ENCODE results near the gene TMEM35B. TPM values are rescaled to one million over a fixed set of nuclear protein-coding genes. Genes with fewer than 3 reads are reported as not detected.
A peak's percentile ranks its signal among the peaks of the same experiment; 100 is the strongest.
"Not testable (repeated sequence)": the region's sequence is repeated elsewhere in the genome, so short reads cannot be mapped to it uniquely, and the experiment has no call there.

Gene TMEM35B
- total RNA-seq, 2 experiments from 2014 or later: 34.5 to 35.9 TPM

DNA sequence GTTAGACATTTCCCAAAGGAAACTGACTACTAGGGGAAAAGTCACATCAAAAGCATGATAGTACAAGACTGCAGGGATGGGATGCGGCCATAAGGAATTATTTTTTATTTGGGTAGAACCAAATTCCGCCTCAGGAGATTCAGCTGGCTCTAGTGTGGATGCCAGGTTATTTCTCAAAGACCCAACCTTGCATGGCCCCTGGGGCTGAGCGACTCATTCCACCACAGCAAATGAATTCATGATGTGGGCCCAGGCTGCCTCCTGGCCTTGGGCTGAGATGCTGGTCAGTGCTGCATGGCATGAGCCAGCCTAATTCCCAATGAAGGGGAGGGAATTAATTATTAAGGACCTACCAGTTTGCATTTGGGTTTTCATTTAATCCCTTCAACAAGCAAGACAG lies 11.8 kb downstream of the TMEM35B start:
- ChIA-PET POLR2A (no interaction called here), CTCF (no interaction called here)
- Mint-ChIP-seq H3K9me3 (peaks cover 2% of the 10 kb centered on the region), H3K4me1 (peaks cover 14% of the 10 kb centered on the region), H3K27me3 (peaks cover 2% of the 10 kb centered on the region), H3K36me3 (ENCODE audit: low read depth) (peaks cover 12% of the 10 kb centered on the region), H3K4me3 (no peak overlapping the region), H3K27ac (no peak overlapping the region)
- DNase-seq: no peak

DNA sequence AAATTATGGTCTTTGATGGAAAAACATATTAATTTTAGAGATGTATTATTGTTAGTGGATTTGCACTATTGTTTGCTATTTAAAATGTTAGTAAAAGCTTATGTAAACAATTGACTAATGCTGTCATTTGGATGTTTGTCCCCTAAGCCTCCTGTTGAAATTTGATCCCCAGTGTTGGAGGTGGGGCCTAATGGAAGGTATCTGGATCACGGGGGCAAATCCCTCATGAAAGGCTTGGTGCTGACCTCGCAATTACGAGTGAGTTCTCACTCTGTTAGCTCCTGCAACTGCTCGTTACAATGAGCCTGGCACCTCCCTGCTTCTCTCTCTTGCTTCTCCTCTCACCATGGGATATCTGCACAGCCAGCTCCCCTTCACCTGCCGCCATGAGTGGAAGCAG lies 14.3 kb downstream of the TMEM35B start:
- no peak for DNase-seq
- Mint-ChIP-seq H3K27ac (no peak overlapping the region), H3K27me3 (peaks cover 5% of the 10 kb centered on the region), H3K9me3 (peaks cover 2% of the 10 kb centered on the region), H3K4me3 (no peak overlapping the region), H3K36me3 (ENCODE audit: low read depth) (peaks cover 2% of the 10 kb centered on the region), H3K4me1 (peaks cover 13% of the 10 kb centered on the region)
- ChIA-PET CTCF (no interaction called here), POLR2A (no interaction called here)

DNA sequence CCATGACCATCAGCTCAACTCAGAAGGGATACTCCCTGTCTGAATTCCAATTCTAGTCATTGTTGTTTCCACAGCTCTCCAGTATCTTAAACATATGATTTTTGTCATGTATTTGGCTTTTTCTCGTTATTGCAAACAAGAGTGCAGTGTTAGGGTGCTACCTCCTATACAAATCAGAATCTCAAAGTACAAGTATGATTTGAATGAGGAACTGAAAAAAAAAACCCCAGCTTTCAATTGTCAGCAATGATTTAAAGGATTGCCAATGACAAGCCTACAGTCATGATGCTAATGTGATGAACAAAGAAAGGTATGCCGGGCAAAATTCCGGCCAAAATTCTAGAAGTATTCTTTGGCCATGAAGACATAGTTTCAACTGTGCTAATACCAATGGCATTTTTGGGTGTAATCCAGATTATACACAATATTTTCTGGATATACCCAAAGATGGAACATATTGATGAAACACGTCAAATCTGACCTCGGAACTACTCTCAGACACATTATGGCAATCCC lies 14.9 kb downstream of the TMEM35B start:
- POLR2A ChIA-PET: no interaction called here
- CTCF ChIA-PET: interaction anchor here (1.2 kb wide), 1 partner anchor 15 kb away, joined by 3 read pairs; the partner anchor contains the start of gene TMEM35B
- H3K9me3 Mint-ChIP-seq: peaks cover 2% of the 10 kb centered on the region
- H3K36me3 Mint-ChIP-seq (ENCODE audit: low read depth): no peaks in the 10 kb centered on the region
- no peak overlapping the region for H3K4me3 Mint-ChIP-seq
- H3K27ac Mint-ChIP-seq: no peak overlapping the region
- peaks cover 8% of the 10 kb centered on the region for H3K27me3 Mint-ChIP-seq
- DNase-seq: no peak
- peaks cover 13% of the 10 kb centered on the region for H3K4me1 Mint-ChIP-seq

DNA sequence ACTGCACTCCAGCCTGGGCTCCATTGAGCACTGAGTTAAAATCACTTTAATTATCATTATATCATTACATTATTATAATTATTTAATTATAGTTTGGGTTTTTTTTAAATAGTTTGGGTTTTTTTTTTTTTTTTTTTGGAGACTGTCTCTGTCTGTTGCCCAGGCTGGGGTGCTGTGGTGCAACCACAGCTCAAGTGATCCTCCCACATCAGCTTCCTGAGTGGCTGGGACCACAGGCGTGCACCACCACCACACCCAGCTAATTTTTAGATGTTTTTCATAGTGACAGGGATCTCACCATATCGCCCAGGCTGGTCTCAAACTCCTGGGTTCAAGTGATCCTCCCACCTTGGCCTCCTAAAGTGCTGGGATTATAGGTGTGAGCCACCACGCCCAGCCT lies 16.9 kb downstream of the TMEM35B start:
- POLR2A ChIA-PET; H3K27me3 Mint-ChIP-seq; H3K36me3 Mint-ChIP-seq (ENCODE audit: low read depth); H3K4me3 Mint-ChIP-seq; CTCF ChIA-PET; H3K9me3 Mint-ChIP-seq: not testable (repeated sequence)
- DNase-seq: peak; percentile 29
- peak overlapping the region; percentile 57 for H3K27ac Mint-ChIP-seq
- peaks cover 13% of the 10 kb centered on the region for H3K4me1 Mint-ChIP-seq

DNA sequence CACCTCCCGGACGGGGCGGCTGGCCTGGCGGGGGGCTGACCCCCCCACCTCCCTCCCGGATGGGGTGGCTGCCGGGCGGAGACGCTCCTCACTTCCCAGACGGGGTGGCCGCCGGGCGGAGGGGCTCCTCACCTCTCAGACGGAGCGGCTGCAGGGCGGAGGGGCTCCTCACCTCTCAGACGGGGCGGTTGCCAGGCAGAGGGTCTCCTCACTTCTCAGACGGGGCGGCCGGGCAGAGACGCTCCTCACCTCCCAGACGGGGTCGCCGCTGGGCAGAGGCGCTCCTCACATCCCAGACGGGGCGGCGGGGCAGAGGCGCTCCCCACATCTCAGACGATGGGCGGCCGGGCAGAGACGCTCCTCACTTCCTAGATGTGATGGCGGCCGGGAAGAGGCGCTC lies 17.5 kb downstream of the TMEM35B start:
- H3K9me3 Mint-ChIP-seq, CTCF ChIA-PET: not testable (repeated sequence)

DNA sequence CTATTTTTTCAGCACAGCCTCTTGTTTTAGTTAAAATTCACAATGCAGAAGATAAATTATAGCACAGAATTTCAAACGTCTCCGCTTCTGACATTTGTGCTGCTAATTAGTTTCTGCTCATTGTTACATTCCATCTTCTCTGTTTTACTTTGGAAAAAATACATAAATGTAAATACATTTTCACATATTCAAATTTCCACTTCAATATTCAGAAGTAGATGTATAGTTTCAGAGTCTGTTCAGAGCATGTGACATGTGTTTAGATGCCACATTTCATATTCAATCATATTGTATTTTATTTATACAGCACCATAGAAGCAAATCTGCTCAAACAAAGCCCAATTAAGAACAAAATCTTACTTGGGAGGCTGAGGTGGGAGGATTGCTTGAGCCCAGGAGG lies 19.6 kb downstream of the TMEM35B start:
- H3K4me3 Mint-ChIP-seq: no peak overlapping the region
- H3K27me3 Mint-ChIP-seq: peaks cover 14% of the 10 kb centered on the region
- H3K4me1 Mint-ChIP-seq: peaks cover 13% of the 10 kb centered on the region

More for the DNA sequence above, 17.5 kb downstream of the TMEM35B start:
- peaks cover 13% of the 10 kb centered on the region for H3K4me1 Mint-ChIP-seq
- H3K27ac Mint-ChIP-seq; H3K36me3 Mint-ChIP-seq (ENCODE audit: low read depth); H3K4me3 Mint-ChIP-seq; DNase-seq; POLR2A ChIA-PET; H3K27me3 Mint-ChIP-seq: not testable (repeated sequence)

DNA sequence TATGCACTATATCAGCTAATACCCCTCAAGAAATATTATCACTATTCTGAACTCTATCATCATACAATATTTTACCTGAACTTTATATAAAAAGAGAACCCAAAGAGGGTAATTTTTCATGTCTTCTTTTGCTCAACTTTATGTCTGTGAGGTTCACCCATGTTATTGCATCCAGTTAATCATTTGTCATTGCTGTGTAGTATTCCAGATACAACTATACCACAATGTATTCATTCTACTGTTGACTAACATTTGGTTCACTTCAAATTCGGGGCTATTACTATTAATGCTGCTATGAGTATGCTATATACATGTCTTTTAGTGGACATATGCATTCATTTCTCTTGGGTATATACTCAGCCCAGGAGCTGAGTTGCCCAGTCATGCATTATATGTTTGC lies 34.7 kb downstream of the TMEM35B start:
- POLR2A ChIA-PET: no interaction called here

More for the DNA sequence above, 19.6 kb downstream of the TMEM35B start:
- ChIA-PET CTCF (no interaction called here), POLR2A (no interaction called here)
- no peak for DNase-seq
- Mint-ChIP-seq H3K36me3 (ENCODE audit: low read depth) (no peaks in the 10 kb centered on the region), H3K27ac (no peak overlapping the region), H3K9me3 (peaks cover 2% of the 10 kb centered on the region)

DNA sequence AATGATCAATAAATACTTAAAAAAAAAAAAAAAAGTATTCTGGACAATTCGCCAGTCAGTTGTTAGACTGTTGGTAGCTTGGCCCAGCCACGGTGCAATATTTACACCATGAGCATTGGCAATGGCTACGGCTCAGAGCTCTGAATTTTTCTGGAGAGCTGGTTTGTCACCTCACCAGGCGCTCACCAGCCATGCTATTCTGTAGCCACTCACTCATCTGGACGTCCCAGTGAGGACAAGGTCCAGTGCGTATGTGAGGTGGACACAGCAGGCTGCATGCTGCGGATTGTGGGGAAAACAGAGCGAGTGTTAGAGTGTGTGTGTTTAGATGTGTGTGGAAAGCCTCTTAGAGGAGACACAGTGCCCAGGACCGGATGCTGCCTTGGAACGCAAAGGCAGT lies 36.4 kb downstream of the TMEM35B start:
- H3K4me1 Mint-ChIP-seq; H3K9me3 Mint-ChIP-seq; H3K27ac Mint-ChIP-seq; CTCF ChIA-PET; H3K4me3 Mint-ChIP-seq; H3K36me3 Mint-ChIP-seq (ENCODE audit: low read depth); POLR2A ChIA-PET; DNase-seq: not testable (repeated sequence)
- H3K27me3 Mint-ChIP-seq: peaks cover 11% of the 10 kb centered on the region

More for the DNA sequence above, 34.7 kb downstream of the TMEM35B start:
- H3K27me3 Mint-ChIP-seq: peaks cover 8% of the 10 kb centered on the region
- no peaks in the 10 kb centered on the region for H3K4me1 Mint-ChIP-seq
- CTCF ChIA-PET: no interaction called here
- H3K4me3 Mint-ChIP-seq: no peak overlapping the region
- H3K9me3 Mint-ChIP-seq: peaks cover 7% of the 10 kb centered on the region
- DNase-seq: no peak
- H3K27ac Mint-ChIP-seq: no peak overlapping the region
- no peaks in the 10 kb centered on the region for H3K36me3 Mint-ChIP-seq (ENCODE audit: low read depth)

DNA sequence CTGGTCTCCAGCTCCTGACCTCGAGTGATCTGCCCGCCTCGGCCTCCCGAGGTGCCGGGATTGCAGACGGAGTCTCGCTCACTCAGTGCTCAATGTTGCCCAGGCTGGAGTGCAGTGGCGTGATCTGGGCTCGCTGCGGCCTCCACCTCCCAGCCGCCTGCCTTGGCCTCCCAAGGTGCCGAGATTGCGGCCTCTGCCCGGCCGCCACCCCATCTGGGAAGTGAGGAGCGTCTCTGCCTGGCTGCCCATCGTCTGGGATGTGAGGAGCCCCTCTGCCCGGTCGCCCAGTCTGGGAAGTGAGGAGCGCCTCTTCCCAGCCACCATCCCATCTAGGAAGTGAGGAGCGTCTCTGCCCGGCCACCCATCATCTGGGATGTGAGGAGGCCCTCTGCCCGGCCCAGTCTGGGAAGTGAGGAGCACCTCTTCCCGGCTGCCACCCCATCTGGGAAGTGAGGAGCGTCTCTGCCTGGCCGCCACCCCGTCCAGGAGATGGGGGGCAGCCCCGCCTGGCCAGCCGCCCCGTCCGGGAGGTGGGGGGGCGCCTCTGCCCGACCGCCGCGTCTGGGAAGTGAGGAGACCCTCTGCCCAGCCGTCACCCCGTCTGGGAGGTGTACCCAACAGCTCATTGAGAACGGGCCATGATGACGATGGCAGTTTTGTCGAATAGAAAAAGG lies 37.4 kb downstream of the TMEM35B start:
- H3K27me3 Mint-ChIP-seq: peaks cover 19% of the 10 kb centered on the region
- H3K9me3 Mint-ChIP-seq; H3K36me3 Mint-ChIP-seq (ENCODE audit: low read depth); DNase-seq; CTCF ChIA-PET; H3K27ac Mint-ChIP-seq; POLR2A ChIA-PET; H3K4me3 Mint-ChIP-seq; H3K4me1 Mint-ChIP-seq: not testable (repeated sequence)

DNA sequence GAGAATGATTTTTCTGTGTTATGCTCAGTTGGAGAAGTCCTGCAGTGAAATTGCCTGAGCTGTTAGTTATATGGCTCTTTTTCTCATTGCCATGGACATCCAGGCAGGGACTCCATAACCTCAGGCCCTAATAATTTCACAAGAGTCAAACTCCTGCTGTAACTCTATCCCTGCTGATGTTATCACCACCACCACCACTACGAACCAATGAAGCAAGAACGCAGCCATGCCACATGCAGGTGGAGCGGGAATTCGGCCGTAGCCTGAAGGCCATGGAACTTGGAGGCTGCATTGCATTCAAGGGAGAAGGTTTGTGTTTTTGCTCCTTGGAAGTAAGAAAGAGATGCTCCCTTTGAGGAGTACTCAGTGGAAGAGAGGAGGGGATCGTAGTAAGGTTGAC lies 38.9 kb downstream of the TMEM35B start:
- H3K27me3 Mint-ChIP-seq: peaks cover 29% of the 10 kb centered on the region
- no peaks in the 10 kb centered on the region for H3K4me1 Mint-ChIP-seq
- H3K36me3 Mint-ChIP-seq (ENCODE audit: low read depth): no peaks in the 10 kb centered on the region
- no peak overlapping the region for H3K27ac Mint-ChIP-seq
- H3K9me3 Mint-ChIP-seq: peaks cover 4% of the 10 kb centered on the region
- no peak for DNase-seq
- ChIA-PET POLR2A (no interaction called here), CTCF (no interaction called here)
- H3K4me3 Mint-ChIP-seq: no peak overlapping the region

DNA sequence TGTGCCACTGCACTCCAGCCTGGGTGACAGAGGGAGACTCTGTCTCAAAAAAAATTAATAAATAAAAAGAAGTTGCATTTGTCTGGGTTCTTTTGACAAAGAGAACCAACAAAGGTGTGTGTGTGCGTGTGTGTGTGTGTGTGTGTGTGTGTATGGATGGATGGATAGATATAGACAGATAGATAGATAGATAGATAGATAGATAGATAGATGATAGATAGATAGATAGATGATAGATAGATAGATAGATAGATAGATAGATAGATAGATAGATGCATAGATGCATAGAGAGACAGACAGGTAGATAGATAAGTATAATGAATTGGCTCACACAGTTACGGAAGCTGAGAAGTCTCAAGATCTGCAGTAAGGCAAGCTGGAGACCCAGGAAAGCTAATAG lies 43.3 kb downstream of the TMEM35B start:
- H3K4me3 Mint-ChIP-seq; CTCF ChIA-PET; H3K36me3 Mint-ChIP-seq (ENCODE audit: low read depth); POLR2A ChIA-PET; H3K27ac Mint-ChIP-seq; DNase-seq; H3K4me1 Mint-ChIP-seq; H3K9me3 Mint-ChIP-seq: not testable (repeated sequence)
- peaks cover 39% of the 10 kb centered on the region for H3K27me3 Mint-ChIP-seq

Other genes with a start within 250 kb of the TMEM35B start
- gene GJB5, start 230.3 kb downstream of the TMEM35B start, total RNA-seq: not detected
- not detected for gene GJB4, start 225.6 kb downstream of the TMEM35B start, total RNA-seq
- gene GJB3, start 204.1 kb downstream of the TMEM35B start, total RNA-seq: not detected
- not detected for gene GJA4, start 192.3 kb downstream of the TMEM35B start, total RNA-seq
- 10 to 100 TPM; 44.4 to 54.8 TPM for gene SMIM12, start 125.6 kb downstream of the TMEM35B start, total RNA-seq
- gene DLGAP3, start 55.7 kb downstream of the TMEM35B start, total RNA-seq: under 1 TPM; 0.33 to 0.40 TPM
- 10 to 100 TPM; 21.2 to 24.3 TPM for gene ZMYM6, start 46.6 kb upstream of the TMEM35B start, total RNA-seq
- gene ZMYM1, start 94.0 kb upstream of the TMEM35B start, total RNA-seq: 10 to 100 TPM; 16.8 to 17.1 TPM
- 100 to 1,000 TPM; 375 to 397 TPM for gene SFPQ, start 207.8 kb upstream of the TMEM35B start, total RNA-seq